ENCODE measurements around the gene KHDC4.
A peak's percentile ranks its signal among the peaks of the same experiment; 100 is the strongest.

Gene KHDC4

DNA sequence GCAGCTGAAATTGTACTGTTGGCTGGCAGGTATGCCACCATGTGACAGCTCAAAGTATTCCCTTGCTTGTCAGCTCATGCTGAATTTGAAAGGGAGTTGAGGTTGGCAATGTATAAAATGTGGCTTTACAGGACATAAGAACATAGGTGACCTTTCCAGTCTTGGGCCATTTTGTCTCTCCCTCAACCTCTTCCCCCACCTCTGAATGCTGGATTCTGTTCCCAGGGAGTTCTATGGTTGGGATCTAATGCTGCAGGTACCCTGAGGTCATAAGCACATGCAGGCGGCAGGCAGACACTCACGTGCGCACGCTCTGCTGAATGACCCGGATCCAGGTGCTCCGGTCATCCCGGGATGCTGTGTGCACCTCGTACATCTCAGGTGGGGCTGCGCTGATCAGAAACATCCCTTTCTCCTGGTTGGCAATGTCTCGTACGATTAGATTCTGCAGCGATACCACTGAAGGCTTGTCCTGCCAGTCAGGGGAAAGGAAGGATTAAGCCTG, 23.2 kb upstream of the KHDC4 start:
- H3K27ac ChIP-seq (ENCODE audit: extremely low read depth, low read depth, low read length): no peak overlapping the region
- H3K4me3 ChIP-seq (ENCODE audit: low read depth, low read length): no peak overlapping the region
- TF ChIP-seq PRDM10 (tag by site-specific recombination; IDR thresholded peaks at IDR 0.05): no peak
- H3K36me3 ChIP-seq (ENCODE audit: control insufficient read depth in 2 of 2, insufficient read depth in 1 of 2, low read length in 2 of 2): peaks cover 72 to 90% of the 10 kb centered on the region in 2 experiments
- H3K9me3 ChIP-seq (ENCODE audit: control insufficient read depth, insufficient read depth, low read depth, low read length): no peaks in the 10 kb centered on the region
- H3K4me1 ChIP-seq (ENCODE audit: control insufficient read depth, insufficient read depth, low read length): no peaks in the 10 kb centered on the region
- POLR2A ChIA-PET: interaction anchor here (0.7 kb wide), 1 partner anchor 708 kb away, joined by 4 read pairs; no protein-coding TSS in a partner anchor
- CTCF ChIA-PET: interaction anchor here (0.6 to 4.2 kb wide), 6 partner anchors 20 to 109 kb away, joined by 3 to 17 read pairs (median 6); no protein-coding TSS in a partner anchor

DNA sequence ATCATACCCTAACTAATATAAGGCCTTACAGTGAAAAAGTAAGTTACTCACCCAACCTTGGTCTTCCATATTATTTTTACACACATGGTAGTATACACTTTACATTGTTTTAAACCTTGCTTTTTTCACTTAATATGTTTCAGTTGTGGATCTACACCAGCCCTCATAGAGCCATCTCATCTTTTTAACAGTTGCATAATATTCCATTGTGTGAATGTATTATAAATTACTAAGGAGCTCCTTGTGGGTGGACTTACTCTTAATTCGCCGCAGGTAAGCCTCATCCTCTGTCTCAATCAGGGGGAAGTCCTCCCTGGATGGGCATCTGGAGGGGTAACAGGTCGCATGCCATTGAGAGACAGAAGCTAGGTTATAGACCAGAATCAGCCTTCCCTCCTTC, 20.4 kb upstream of the KHDC4 start:
- H3K4me3 ChIP-seq (ENCODE audit: low read depth, low read length): no peak overlapping the region
- H3K27ac ChIP-seq (ENCODE audit: extremely low read depth, low read depth, low read length): no peak overlapping the region
- POLR2A ChIA-PET: no interaction called here
- H3K4me1 ChIP-seq (ENCODE audit: control insufficient read depth, insufficient read depth, low read length): no peaks in the 10 kb centered on the region
- H3K36me3 ChIP-seq (ENCODE audit: control insufficient read depth in 2 of 2, insufficient read depth in 1 of 2, low read length in 2 of 2): peaks cover 70 to 89% of the 10 kb centered on the region in 2 experiments
- no peaks in the 10 kb centered on the region for H3K9me3 ChIP-seq (ENCODE audit: control insufficient read depth, insufficient read depth, low read depth, low read length)
- CTCF ChIA-PET: interaction anchor here (0.6 to 4.2 kb wide), 4 partner anchors 11 to 47 kb away, joined by 3 to 17 read pairs (median 3); no protein-coding TSS in a partner anchor
- TF ChIP-seq ZNF146 (tag by site-specific recombination; IDR thresholded peaks at IDR 0.05): peak; percentile 94
- no peak for TF ChIP-seq ZNF670 (tag by site-specific recombination; IDR thresholded peaks at IDR 0.05; ENCODE audit: low read depth)

- Histone ChIP-seq H3K36me3 (ENCODE audit: control insufficient read depth in 2 of 2, insufficient read depth in 1 of 2, low read length in 2 of 2) (peaks cover 71 to 88% of the 10 kb centered on the region in 2 experiments), H3K9me3 (ENCODE audit: control insufficient read depth, insufficient read depth, low read depth, low read length) (no peaks in the 10 kb centered on the region), H3K4me1 (ENCODE audit: control insufficient read depth, insufficient read depth, low read length) (no peaks in the 10 kb centered on the region), H3K4me3 (ENCODE audit: low read depth, low read length) (no peak overlapping the region), H3K27ac (ENCODE audit: extremely low read depth, low read depth, low read length) (no peak overlapping the region)
- POLR2A ChIA-PET: no interaction called here
- TF ChIP-seq SALL2 (tag by site-specific recombination; IDR thresholded peaks at IDR 0.05; ENCODE audit: borderline replicate concordance) (no peak), ZNF621 (tag by site-specific recombination; IDR thresholded peaks at IDR 0.05) (no peak), YY1 (tag by site-specific recombination; IDR thresholded peaks at IDR 0.05) (no peak), ZNF560 (tag by site-specific recombination; IDR thresholded peaks at IDR 0.05; ENCODE audit: borderline replicate concordance) (no peak), ZNF529 (tag by site-specific recombination; IDR thresholded peaks at IDR 0.05; ENCODE audit: insufficient replicate concordance) (no peak), ZNF623 (tag by site-specific recombination; IDR thresholded peaks at IDR 0.05) (no peak), RBAK (tag by site-specific recombination; IDR thresholded peaks at IDR 0.05) (no peak), ZNF596 (tag by site-specific recombination; IDR thresholded peaks at IDR 0.05) (no peak), SP7 (tag by site-specific recombination; IDR thresholded peaks at IDR 0.05) (no peak)
- TF ChIP-seq, protein P1, sequence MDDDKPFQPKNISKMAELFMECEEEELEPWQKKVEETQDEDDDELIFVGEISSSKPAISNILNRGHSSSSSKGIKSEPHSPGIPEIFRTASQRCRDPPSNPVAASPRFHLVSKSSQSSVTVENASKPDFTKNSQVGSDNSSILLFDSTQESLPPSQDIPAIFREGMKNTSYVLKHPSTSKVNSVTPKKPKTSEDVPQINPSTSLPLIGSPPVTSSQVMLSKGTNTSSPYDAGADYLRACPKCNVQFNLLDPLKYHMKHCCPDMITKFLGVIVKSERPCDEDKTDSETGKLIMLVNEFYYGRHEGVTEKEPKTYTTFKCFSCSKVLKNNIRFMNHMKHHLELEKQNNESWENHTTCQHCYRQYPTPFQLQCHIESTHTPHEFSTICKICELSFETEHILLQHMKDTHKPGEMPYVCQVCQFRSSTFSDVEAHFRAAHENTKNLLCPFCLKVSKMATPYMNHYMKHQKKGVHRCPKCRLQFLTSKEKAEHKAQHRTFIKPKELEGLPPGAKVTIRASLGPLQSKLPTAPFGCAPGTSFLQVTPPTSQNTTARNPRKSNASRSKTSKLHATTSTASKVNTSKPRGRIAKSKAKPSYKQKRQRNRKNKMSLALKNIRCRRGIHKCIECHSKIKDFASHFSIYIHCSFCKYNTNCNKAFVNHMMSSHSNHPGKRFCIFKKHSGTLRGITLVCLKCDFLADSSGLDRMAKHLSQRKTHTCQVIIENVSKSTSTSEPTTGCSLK (tag by site-specific recombination; IDR thresholded peaks at IDR 0.05): no peak
- CTCF ChIA-PET: interaction anchor here (1.8 kb wide), 1 partner anchor 14 kb away, joined by 5 read pairs; no protein-coding TSS in a partner anchor
Measured at GRCh38 chr1:155952505-155952890, 18.3 kb upstream of the KHDC4 start.

Measured in HEK293 (cell line).